Measurements from ENCODE around the gene EDIL3. TPM values are rescaled to one million over a fixed set of nuclear protein-coding genes. Genes with fewer than 3 reads are reported as not detected.

The EDIL3 gene
- total and polyA plus RNA-seq, 4 donors = 8.3 to 66.0 (median 11.0) TPM

DNA sequence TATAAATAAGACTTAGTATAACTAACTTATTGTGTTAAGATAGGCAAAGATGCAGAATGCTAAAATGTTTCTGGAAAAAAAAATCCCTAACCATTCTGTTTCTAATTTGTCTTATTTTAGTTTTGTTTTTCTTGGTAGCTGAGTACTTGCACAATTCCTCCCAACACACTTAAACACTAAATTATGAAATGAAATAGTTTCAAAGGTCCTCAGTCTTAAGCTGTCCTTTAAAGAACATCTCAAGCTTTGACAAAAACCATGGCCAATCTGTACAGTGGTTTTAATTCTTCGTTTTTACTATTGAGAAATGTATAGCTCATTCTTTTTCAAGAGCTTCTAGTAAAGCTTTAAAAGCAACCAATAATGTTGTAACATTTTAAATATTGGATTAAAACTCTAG, 171.5 kb downstream of the EDIL3 start:
- 64 to 69% methylated on average over 1 of the region's 1 CpG for WGBS, 2 donors
- TF ChIP-seq, protein P1, sequence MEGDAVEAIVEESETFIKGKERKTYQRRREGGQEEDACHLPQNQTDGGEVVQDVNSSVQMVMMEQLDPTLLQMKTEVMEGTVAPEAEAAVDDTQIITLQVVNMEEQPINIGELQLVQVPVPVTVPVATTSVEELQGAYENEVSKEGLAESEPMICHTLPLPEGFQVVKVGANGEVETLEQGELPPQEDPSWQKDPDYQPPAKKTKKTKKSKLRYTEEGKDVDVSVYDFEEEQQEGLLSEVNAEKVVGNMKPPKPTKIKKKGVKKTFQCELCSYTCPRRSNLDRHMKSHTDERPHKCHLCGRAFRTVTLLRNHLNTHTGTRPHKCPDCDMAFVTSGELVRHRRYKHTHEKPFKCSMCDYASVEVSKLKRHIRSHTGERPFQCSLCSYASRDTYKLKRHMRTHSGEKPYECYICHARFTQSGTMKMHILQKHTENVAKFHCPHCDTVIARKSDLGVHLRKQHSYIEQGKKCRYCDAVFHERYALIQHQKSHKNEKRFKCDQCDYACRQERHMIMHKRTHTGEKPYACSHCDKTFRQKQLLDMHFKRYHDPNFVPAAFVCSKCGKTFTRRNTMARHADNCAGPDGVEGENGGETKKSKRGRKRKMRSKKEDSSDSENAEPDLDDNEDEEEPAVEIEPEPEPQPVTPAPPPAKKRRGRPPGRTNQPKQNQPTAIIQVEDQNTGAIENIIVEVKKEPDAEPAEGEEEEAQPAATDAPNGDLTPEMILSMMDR (IDR thresholded peaks at IDR 0.05; ENCODE audit: control extremely low read depth, extremely low read depth) = no peak
- Histone ChIP-seq H3K36me3 (ENCODE audit: control insufficient read depth in 4 of 4, insufficient read depth in 4 of 4, low read length in 4 of 4) (no peaks in the 10 kb centered on the region), H3K27ac (ENCODE audit: low read depth in 1 of 2, low read length in 1 of 2) (no peak overlapping the region), H3K4me1 (ENCODE audit: control insufficient read depth in 5 of 5, insufficient read depth in 5 of 5, low read length in 5 of 5) (no peaks in the 10 kb centered on the region), H3K9ac (ENCODE audit: insufficient read depth in 1 of 2, low read length in 2 of 2) (no peak overlapping the region), H3K4me3 (no peak overlapping the region), H3K27me3 (ENCODE audit: control insufficient read depth in 3 of 3, insufficient read depth in 3 of 3, low read length in 2 of 3) (no peaks in the 10 kb centered on the region), H3K9me3 (ENCODE audit: control insufficient read depth in 4 of 4, insufficient read depth in 3 of 4, low read length in 3 of 4) (peaks cover 0 to 2% (median 0%) of the 10 kb centered on the region in 4 donors)
- ATAC-seq (ENCODE audit: insufficient read depth, low FRiP score) (no peak), DNase-seq (no peak)

DNA sequence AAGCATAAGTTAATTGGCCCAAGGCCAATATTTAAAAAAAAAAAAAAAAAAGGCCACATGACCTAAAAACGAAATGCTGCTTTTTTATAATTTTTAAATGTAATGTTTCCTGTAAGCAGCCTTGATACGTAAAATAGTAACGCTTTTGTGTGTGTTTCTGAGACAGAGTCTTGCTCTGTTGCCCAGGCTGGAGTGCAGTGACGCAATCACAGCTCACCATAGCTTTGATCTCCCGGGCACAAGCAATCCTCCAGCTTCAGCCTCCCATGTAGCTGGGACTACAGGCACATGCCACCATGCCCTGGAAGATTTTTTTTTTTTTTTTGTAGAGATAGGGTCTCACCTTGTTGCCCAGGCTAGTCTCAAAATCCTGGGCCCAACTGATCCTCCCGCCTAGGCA, 179.9 kb downstream of the EDIL3 start:
- ATAC-seq (ENCODE audit: insufficient read depth, low FRiP score) = no peak
- Histone ChIP-seq H3K27me3 (ENCODE audit: control insufficient read depth in 3 of 3, insufficient read depth in 3 of 3, low read length in 2 of 3) (no peaks in the 10 kb centered on the region), H3K9me3 (ENCODE audit: control insufficient read depth in 4 of 4, insufficient read depth in 3 of 4, low read length in 3 of 4) (no peaks in the 10 kb centered on the region), H3K27ac (ENCODE audit: low read depth in 1 of 2, low read length in 1 of 2) (no peak overlapping the region), H3K9ac (ENCODE audit: insufficient read depth in 1 of 2, low read length in 2 of 2) (no peak overlapping the region), H3K36me3 (ENCODE audit: control insufficient read depth in 4 of 4, insufficient read depth in 4 of 4, low read length in 4 of 4) (no peaks in the 10 kb centered on the region), H3K4me3 (no peak overlapping the region), H3K4me1 (ENCODE audit: control insufficient read depth in 5 of 5, insufficient read depth in 5 of 5, low read length in 5 of 5) (no peaks in the 10 kb centered on the region)
- no peak for DNase-seq
- WGBS, 2 donors = 62 to 94% methylated on average over 6 of the region's 6 CpGs
- TF ChIP-seq, protein P1 (IDR thresholded peaks at IDR 0.05; ENCODE audit: control extremely low read depth, extremely low read depth) = no peak

DNA sequence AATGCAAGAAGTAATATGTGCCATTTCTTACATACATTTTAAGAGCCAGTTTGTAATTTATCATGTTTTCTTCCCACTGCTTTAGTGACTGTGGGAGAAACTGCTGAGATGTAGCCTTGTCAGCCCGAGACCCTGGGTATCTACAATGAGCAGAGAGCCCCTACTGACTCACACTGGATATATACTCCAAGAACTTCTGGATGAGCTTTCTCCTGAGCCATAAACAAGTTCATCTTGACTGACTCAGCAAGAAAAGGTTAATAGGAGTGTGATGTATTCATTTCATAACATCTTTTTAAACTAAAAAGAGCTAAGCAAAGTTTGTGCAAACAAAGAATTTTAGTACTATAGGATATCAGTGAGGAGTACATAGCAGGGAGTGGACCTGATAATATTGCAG, 182.5 kb downstream of the EDIL3 start:
- Histone ChIP-seq H3K36me3 (ENCODE audit: control insufficient read depth in 4 of 4, insufficient read depth in 4 of 4, low read length in 4 of 4) (no peaks in the 10 kb centered on the region), H3K9ac (ENCODE audit: insufficient read depth in 1 of 2, low read length in 2 of 2) (no peak overlapping the region), H3K4me1 (ENCODE audit: control insufficient read depth in 5 of 5, insufficient read depth in 5 of 5, low read length in 5 of 5) (no peaks in the 10 kb centered on the region), H3K9me3 (ENCODE audit: control insufficient read depth in 4 of 4, insufficient read depth in 3 of 4, low read length in 3 of 4) (no peaks in the 10 kb centered on the region), H3K4me3 (no peak overlapping the region), H3K27me3 (ENCODE audit: control insufficient read depth in 3 of 3, insufficient read depth in 3 of 3, low read length in 2 of 3) (no peaks in the 10 kb centered on the region), H3K27ac (ENCODE audit: low read depth in 1 of 2, low read length in 1 of 2) (no peak overlapping the region)
- DNase-seq (no peak), ATAC-seq (ENCODE audit: insufficient read depth, low FRiP score) (no peak)
- WGBS, 2 donors = 83 to 86% methylated on average over 1 of the region's 1 CpG
- TF ChIP-seq, protein P1 (IDR thresholded peaks at IDR 0.05; ENCODE audit: control extremely low read depth, extremely low read depth) = no peak

DNA sequence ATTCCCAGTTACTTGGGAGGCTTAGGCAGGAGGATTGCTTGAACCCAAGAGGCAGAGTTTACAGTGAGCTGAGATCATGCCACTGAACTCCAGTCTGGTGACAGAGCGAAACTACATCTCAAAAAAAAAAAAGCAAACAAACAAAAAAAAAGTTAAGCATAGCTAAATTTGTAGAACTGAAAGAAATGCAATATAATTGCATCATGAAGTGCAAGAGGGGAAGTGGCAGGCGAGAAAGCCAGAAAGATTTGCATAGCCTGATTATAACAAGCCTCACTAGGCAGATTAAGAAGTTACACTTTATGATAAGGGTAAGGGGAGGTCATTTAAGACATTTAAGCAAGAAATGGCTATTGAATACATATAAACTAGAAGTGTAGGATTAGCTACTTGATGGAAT, 187.1 kb downstream of the EDIL3 start:
- TF ChIP-seq, protein P1 (IDR thresholded peaks at IDR 0.05; ENCODE audit: control extremely low read depth, extremely low read depth) = no peak
- 71 to 78% methylated on average over 2 of the region's 2 CpGs for WGBS, 2 donors
- Histone ChIP-seq H3K27me3 (ENCODE audit: control insufficient read depth in 3 of 3, insufficient read depth in 3 of 3, low read length in 2 of 3) (no peaks in the 10 kb centered on the region), H3K4me1 (ENCODE audit: control insufficient read depth in 5 of 5, insufficient read depth in 5 of 5, low read length in 5 of 5) (no peaks in the 10 kb centered on the region), H3K27ac (ENCODE audit: low read depth in 1 of 2, low read length in 1 of 2) (no peak overlapping the region), H3K4me3 (no peak overlapping the region), H3K9me3 (ENCODE audit: control insufficient read depth in 4 of 4, insufficient read depth in 3 of 4, low read length in 3 of 4) (no peaks in the 10 kb centered on the region), H3K9ac (ENCODE audit: insufficient read depth in 1 of 2, low read length in 2 of 2) (no peak overlapping the region), H3K36me3 (ENCODE audit: control insufficient read depth in 4 of 4, insufficient read depth in 4 of 4, low read length in 4 of 4) (no peaks in the 10 kb centered on the region)
- DNase-seq (no peak), ATAC-seq (ENCODE audit: insufficient read depth, low FRiP score) (no peak)

Data from lung (tissue), 12 donors.